SK-N-SH treated with all-trans-retinoic acid at 6 μM for 48 hours (cell line): ENCODE data around the gene SRPX2.

Experiments
- ARNTL ChIP-seq: fragments of 450-650 bp; formaldehyde crosslinking; IDR thresholded peaks from 2 replicates; pipeline ENCODE4 v1.5.0; 2020; ENCODE audit warnings: low read depth, mild to moderate bottlenecking, moderate library complexity, borderline replicate concordance
- BACH2 ChIP-seq: fragments of 250-450 bp; sonication (Bioruptor Pico); IDR thresholded peaks from 2 replicates; pipeline ENCODE4 v1.9.0; 2021; ENCODE audit warnings: mild to moderate bottlenecking, borderline replicate concordance
- ESRRG ChIP-seq: fragments of 250-450 bp; sonication (Bioruptor Pico); IDR thresholded peaks from 2 replicates; pipeline ENCODE4 v1.6.1; 2021; ENCODE audit warnings: mild to moderate bottlenecking
- ISL1 ChIP-seq: fragments of 250-450 bp; sonication (Bioruptor Pico); IDR thresholded peaks from 2 replicates; pipeline ENCODE4 v2.1.2; 2022; ENCODE audit warnings: mild to moderate bottlenecking, moderate library complexity
- SNAI2 ChIP-seq: fragments of 250-450 bp; sonication (Bioruptor Pico); IDR thresholded peaks from 2 replicates; pipeline ENCODE4 v1.5.0; 2020; ENCODE audit warnings: mild to moderate bottlenecking, moderate library complexity
- TCF4 ChIP-seq: fragments of 250-450 bp; sonication (Bioruptor Pico); IDR thresholded peaks from 2 replicates; pipeline ENCODE4 v1.8.0; 2021; ENCODE audit warnings: mild to moderate bottlenecking, moderate library complexity, borderline replicate concordance
- ZFP3 ChIP-seq: fragments of 250-450 bp; sonication (Bioruptor Pico); IDR thresholded peaks from 2 replicates; pipeline ENCODE4 v1.5.0; 2020; ENCODE audit warnings: mild to moderate bottlenecking, moderate library complexity
- ZFP30 ChIP-seq: fragments of 450-650 bp; formaldehyde crosslinking; IDR thresholded peaks from 2 replicates; pipeline ENCODE4 v1.5.0; 2022; ENCODE audit warnings: mild to moderate bottlenecking, moderate library complexity
- ZNF565 ChIP-seq: fragments of 450-650 bp; formaldehyde crosslinking; conservative IDR thresholded peaks from 2 replicates; pipeline ENCODE4 v1.5.0; 2020; ENCODE audit warnings: low read depth, mild to moderate bottlenecking, moderate library complexity
- ZNF70 ChIP-seq: fragments of 450-650 bp; formaldehyde crosslinking; IDR thresholded peaks from 2 replicates; pipeline ENCODE4 v1.5.0; 2020; ENCODE audit warnings: mild to moderate bottlenecking, moderate library complexity
- TF ChIP-seq, protein P1 (sequence below): fragments of 250-450 bp; sonication (Bioruptor Pico); IDR thresholded peaks from 2 replicates; pipeline ENCODE4 v1.5.1; 2021; ENCODE audit warnings: mild to moderate bottlenecking, moderate library complexity
- TF ChIP-seq, protein P2 (sequence below): fragments of 250-450 bp; sonication (Bioruptor Pico); IDR thresholded peaks from 2 replicates; pipeline ENCODE4 v1.8.0; 2020; ENCODE audit warnings: mild to moderate bottlenecking, moderate library complexity, borderline replicate concordance
- TF ChIP-seq, protein P3 (sequence below): fragments of 250-450 bp; sonication (Bioruptor Pico); IDR thresholded peaks from 2 replicates; pipeline ENCODE4 v1.5.0; 2020; ENCODE audit warnings: mild to moderate bottlenecking, moderate library complexity

DNA sequence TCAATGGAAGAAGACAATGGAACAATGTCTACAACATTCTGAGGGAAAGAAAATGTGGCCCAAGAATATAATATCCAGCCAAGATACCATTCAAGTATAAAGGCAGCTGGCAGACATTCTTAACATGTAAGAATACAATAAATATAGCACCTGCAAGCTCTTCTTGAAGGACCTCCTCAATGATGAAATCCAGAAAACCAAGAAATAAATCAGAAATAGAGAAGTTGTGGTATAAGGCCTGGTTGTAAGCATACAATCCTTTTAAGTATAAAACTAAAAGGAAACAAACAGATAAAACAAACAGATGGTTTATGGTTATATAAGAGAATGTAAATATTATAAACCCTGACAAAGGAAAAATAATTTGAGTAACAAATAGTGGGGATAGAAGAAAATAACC lies 54.6 kb downstream of the SRPX2 start:
- no peak for TF ChIP-seq ZNF565 (CRISPR knock-in tag)
- TF ChIP-seq, protein P1, sequence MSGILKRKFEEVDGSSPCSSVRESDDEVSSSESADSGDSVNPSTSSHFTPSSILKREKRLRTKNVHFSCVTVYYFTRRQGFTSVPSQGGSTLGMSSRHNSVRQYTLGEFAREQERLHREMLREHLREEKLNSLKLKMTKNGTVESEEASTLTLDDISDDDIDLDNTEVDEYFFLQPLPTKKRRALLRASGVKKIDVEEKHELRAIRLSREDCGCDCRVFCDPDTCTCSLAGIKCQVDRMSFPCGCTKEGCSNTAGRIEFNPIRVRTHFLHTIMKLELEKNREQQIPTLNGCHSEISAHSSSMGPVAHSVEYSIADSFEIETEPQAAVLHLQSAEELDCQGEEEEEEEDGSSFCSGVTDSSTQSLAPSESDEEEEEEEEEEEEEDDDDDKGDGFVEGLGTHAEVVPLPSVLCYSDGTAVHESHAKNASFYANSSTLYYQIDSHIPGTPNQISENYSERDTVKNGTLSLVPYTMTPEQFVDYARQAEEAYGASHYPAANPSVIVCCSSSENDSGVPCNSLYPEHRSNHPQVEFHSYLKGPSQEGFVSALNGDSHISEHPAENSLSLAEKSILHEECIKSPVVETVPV (CRISPR knock-in tag), result no peak
- no peak for TF ChIP-seq TCF4 (CRISPR knock-in tag)
- no peak for TF ChIP-seq ARNTL (CRISPR knock-in tag)
- no peak for TF ChIP-seq SNAI2 (CRISPR knock-in tag)
- no peak for TF ChIP-seq ESRRG
- TF ChIP-seq ZFP30 (CRISPR knock-in tag), result no peak
- TF ChIP-seq, protein P2, sequence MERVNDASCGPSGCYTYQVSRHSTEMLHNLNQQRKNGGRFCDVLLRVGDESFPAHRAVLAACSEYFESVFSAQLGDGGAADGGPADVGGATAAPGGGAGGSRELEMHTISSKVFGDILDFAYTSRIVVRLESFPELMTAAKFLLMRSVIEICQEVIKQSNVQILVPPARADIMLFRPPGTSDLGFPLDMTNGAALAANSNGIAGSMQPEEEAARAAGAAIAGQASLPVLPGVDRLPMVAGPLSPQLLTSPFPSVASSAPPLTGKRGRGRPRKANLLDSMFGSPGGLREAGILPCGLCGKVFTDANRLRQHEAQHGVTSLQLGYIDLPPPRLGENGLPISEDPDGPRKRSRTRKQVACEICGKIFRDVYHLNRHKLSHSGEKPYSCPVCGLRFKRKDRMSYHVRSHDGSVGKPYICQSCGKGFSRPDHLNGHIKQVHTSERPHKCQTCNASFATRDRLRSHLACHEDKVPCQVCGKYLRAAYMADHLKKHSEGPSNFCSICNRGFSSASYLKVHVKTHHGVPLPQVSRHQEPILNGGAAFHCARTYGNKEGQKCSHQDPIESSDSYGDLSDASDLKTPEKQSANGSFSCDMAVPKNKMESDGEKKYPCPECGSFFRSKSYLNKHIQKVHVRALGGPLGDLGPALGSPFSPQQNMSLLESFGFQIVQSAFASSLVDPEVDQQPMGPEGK, result no peak
- no peak for TF ChIP-seq ISL1
- TF ChIP-seq, protein P3, sequence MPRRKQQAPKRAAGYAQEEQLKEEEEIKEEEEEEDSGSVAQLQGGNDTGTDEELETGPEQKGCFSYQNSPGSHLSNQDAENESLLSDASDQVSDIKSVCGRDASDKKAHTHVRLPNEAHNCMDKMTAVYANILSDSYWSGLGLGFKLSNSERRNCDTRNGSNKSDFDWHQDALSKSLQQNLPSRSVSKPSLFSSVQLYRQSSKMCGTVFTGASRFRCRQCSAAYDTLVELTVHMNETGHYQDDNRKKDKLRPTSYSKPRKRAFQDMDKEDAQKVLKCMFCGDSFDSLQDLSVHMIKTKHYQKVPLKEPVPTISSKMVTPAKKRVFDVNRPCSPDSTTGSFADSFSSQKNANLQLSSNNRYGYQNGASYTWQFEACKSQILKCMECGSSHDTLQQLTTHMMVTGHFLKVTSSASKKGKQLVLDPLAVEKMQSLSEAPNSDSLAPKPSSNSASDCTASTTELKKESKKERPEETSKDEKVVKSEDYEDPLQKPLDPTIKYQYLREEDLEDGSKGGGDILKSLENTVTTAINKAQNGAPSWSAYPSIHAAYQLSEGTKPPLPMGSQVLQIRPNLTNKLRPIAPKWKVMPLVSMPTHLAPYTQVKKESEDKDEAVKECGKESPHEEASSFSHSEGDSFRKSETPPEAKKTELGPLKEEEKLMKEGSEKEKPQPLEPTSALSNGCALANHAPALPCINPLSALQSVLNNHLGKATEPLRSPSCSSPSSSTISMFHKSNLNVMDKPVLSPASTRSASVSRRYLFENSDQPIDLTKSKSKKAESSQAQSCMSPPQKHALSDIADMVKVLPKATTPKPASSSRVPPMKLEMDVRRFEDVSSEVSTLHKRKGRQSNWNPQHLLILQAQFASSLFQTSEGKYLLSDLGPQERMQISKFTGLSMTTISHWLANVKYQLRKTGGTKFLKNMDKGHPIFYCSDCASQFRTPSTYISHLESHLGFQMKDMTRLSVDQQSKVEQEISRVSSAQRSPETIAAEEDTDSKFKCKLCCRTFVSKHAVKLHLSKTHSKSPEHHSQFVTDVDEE, result no peak
- TF ChIP-seq ZFP3 (CRISPR knock-in tag), result no peak
- no peak for TF ChIP-seq BACH2
- no peak for TF ChIP-seq ZNF70
